Pancreas (tissue), 10 donors: Measurements from ENCODE around the gene ATP8A2. TPM values are rescaled to one million over a fixed set of nuclear protein-coding genes. Genes with fewer than 3 reads are reported as not detected.
A peak's percentile ranks its signal among the peaks of the same experiment; 100 is the strongest.
"Not testable (repeated sequence)": the region's sequence is repeated elsewhere in the genome, so short reads cannot be mapped to it uniquely, and the experiment has no call there.

Experiments
- ATAC-seq, 4 donors: fragments of 200-7000 bp; cut with Tn5 transposase; one replicate each; pipeline versions ENCODE4 v1.8.0 to v1.9.1; 2020; ENCODE audit warnings: mild to moderate bottlenecking in 4 of 4, moderate library complexity in 4 of 4
- DNase-seq, 6 donors: peaks; one replicate each; pipeline ENCODE4 v3.0.0-alpha.2; 2020
- FAIRE-seq: peaks from 2 replicates; lab custom pipeline; 2012; peaks lifted over from hg19 to GRCh38; lab: Jason Lieb, UNC
- H3K27ac ChIP-seq, 4 donors: fragments of 200-600 bp; sonication (generic); 1 replicate in 3 of 4; 2 replicates in 1 of 4; pipeline versions ENCODE4 v1.5.0 to v1.8.0; 2020
- H3K27me3 ChIP-seq, 4 donors: fragments of 200-600 bp; one replicate each; pipeline ENCODE4 v1.8.0; 2021
- H3K36me3 ChIP-seq, 3 donors: fragments of 200-600 bp; sonication (generic) in 1 of 3; one replicate each; pipeline versions ENCODE4 v1.5.0 to v1.8.0; 2020 to 2021
- H3K4me1 ChIP-seq, 3 donors: fragments of 200-600 bp; one replicate each; pipeline ENCODE4 v1.8.0; 2021
- H3K4me3 ChIP-seq, 4 donors: fragments of 200-600 bp; sonication (generic) in 2 of 4; one replicate each; pipeline versions ENCODE4 v1.5.0 to v1.8.0; 2020 to 2021
- H3K9me3 ChIP-seq, 4 donors: fragments of 200-600 bp; one replicate each; pipeline ENCODE4 v1.8.0; 2021
- WGBS, 2 donors: extraction: QIAGEN DNeasy Blood & Tissue Kit; methylation state at CpG; one replicate each; pipeline ENCODE4 v1.1.7; 2013; 5-methylcytosine and 5-hydroxymethylcytosine counted together
- intact Hi-C, 3 donors: fragments of 100-400 bp; cut with DNase I; formaldehyde crosslinking; loops; one replicate each; pipeline versions ENCODE4 v1.11.1 to v1.14.2; 2022
- polyA plus RNA-seq, 2 donors: library from polyadenylated mRNA; stranded (reverse); fragments of 200-250 nt; gene quantifications; one replicate each; pipeline ENCODE4 v1.2.3, GENCODE V29; 2013
- total RNA-seq, 6 donors: library from RNA; stranded (reverse); fragmentation: NEBNext Ultra II Directional in 4 of 6; extraction: Animal tissue kit (Norgen Biotek cat#: 25700) in 4 of 6; gene quantifications; one replicate each; pipeline versions ENCODE4 v1.2.1 to v1.2.4, GENCODE V29; 2021 to 2023
- TF ChIP-seq, protein P1 (sequence below), 4 donors: fragments of 200-600 bp; sonication (generic) in 3 of 4; IDR thresholded peaks; one replicate each; pipeline versions ENCODE4 v1.5.0 to v1.8.0; 2021; ENCODE audit warnings: antibody characterized with exemption in 4 of 4
- donor health status: healthy with polysubstance abuse.
- donor health status: DM: no; HTN: no; CAD: no; lungs with moderate emphysema.
- donor health status: DM: no; HTN: no; CAD: no.
- donor health status: control.
- donor health status: control.
- donor health status: Bipolar disorder and iron deficiency.
- donor health status: DM: yes; HTN: yes; CAD: no.
- donor health status: DM: no; HTN: no; CAD: no.
- donor health status: DM: no; HTN: no; CAD: no.
- donor health status: DM: yes; HTN: yes; CAD: no.

The ATP8A2 gene
- total and polyA plus RNA-seq, 8 donors, result 0.04 to 0.28 (median 0.14) TPM

- intact Hi-C loops, result loop anchor here (5.0 to 10.0 kb wide), 4 partner anchors 495 to 1125 kb away; no protein-coding TSS in a partner anchor
- WGBS, 2 donors, result 66 to 76% methylated on average over 14 of the region's 14 CpGs
- H3K27me3 ChIP-seq, result peaks cover 0 to 3% (median 0%) of the 10 kb centered on the region in 4 donors
- H3K4me3 ChIP-seq, result no peak overlapping the region
- no peaks in the 10 kb centered on the region for H3K4me1 ChIP-seq
- TF ChIP-seq, protein P1, sequence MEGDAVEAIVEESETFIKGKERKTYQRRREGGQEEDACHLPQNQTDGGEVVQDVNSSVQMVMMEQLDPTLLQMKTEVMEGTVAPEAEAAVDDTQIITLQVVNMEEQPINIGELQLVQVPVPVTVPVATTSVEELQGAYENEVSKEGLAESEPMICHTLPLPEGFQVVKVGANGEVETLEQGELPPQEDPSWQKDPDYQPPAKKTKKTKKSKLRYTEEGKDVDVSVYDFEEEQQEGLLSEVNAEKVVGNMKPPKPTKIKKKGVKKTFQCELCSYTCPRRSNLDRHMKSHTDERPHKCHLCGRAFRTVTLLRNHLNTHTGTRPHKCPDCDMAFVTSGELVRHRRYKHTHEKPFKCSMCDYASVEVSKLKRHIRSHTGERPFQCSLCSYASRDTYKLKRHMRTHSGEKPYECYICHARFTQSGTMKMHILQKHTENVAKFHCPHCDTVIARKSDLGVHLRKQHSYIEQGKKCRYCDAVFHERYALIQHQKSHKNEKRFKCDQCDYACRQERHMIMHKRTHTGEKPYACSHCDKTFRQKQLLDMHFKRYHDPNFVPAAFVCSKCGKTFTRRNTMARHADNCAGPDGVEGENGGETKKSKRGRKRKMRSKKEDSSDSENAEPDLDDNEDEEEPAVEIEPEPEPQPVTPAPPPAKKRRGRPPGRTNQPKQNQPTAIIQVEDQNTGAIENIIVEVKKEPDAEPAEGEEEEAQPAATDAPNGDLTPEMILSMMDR (IDR thresholded peaks at IDR 0.05), result no peak
- no peaks in the 10 kb centered on the region for H3K9me3 ChIP-seq
- H3K36me3 ChIP-seq, result no peaks in the 10 kb centered on the region
- DNase-seq (no peak), FAIRE-seq (no peak), ATAC-seq (no peak)
- no peak overlapping the region for H3K27ac ChIP-seq
These were observed 198.4 kb downstream of the ATP8A2 start for GRCh38 chr13:25570185-25570584.

- peaks cover 0 to 3% (median 0%) of the 10 kb centered on the region in 4 donors for H3K27me3 ChIP-seq
- FAIRE-seq (no peak), ATAC-seq (no peak), DNase-seq (no peak)
- no peaks in the 10 kb centered on the region for H3K36me3 ChIP-seq
- intact Hi-C loops, result loop anchor here (5.0 to 10.0 kb wide), 4 partner anchors 494 to 1124 kb away; no protein-coding TSS in a partner anchor
- H3K27ac ChIP-seq, result no peak overlapping the region
- no peaks in the 10 kb centered on the region for H3K4me1 ChIP-seq
- TF ChIP-seq, protein P1 (IDR thresholded peaks at IDR 0.05), result no peak
- H3K9me3 ChIP-seq, result no peaks in the 10 kb centered on the region
- 72 to 77% methylated on average over 2 of the region's 2 CpGs for WGBS, 2 donors
- H3K4me3 ChIP-seq, result no peak overlapping the region
These were observed 199.5 kb downstream of the ATP8A2 start for GRCh38 chr13:25571237-25571636.

- not testable (repeated sequence) for H3K4me3 ChIP-seq, H3K4me1 ChIP-seq, H3K9me3 ChIP-seq, H3K27ac ChIP-seq, ATAC-seq, H3K36me3 ChIP-seq, DNase-seq, H3K27me3 ChIP-seq, FAIRE-seq
- intact Hi-C loops, result loop anchor here (5.0 to 10.0 kb wide), 4 partner anchors 493 to 1123 kb away; no protein-coding TSS in a partner anchor
- WGBS, 2 donors, result 49 to 71% methylated on average over 8 of the region's 8 CpGs
These were observed 200.4 kb downstream of the ATP8A2 start for GRCh38 chr13:25572171-25572570.

DNA sequence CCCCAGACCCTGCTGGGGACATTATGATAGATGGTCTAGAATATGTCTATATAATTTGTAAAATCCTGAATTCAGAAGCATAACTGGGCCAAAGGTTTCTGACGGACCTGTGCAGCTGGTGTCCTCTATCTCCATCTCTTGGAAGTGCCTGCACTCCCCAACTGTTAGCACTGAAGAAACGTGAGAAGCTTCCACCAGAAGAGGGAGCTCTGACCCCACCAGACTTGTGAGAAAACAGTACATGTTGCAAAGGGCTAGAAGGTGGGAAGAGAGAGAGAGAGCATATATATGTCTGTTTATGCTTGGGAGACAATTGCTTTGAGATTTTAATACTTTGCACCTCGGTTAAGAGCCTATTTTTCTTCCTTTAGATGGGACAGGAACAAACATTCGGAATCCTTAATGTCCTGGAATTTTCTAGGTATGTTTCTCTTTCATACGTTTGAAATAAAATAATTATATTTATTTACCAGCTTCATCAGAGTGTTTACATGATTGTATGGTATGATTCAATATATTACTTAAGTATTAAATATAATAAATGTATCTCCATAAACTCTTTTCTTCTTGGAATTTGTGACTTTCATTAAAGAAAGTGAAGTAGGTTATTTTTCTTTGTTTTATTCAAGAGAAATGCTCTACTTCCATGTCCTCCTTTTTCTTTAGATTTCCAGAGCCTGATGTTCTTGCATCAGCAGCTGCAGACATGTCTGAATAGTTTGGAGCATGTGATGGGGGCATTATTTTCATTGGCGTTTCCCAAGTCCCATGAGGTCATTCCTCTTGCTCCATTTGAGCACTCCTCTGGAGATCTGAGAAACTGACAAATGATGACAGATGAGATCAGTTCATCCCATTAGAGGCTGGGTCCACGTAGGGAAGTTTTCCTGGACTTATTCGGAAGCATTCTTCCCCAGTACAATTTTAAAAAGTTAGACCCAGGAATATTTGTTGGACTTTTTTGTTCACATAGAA is 202.9 kb downstream of the ATP8A2 start:
- DNase-seq (peak in 4 of 6 donors; percentile 56 to 84 (median 68)), FAIRE-seq (peak; percentile 29), ATAC-seq (peak; percentile 73 to 97 (median 96))
- WGBS, 2 donors, result 10 to 11% methylated on average over 8 of the region's 8 CpGs
- H3K9me3 ChIP-seq, result no peaks in the 10 kb centered on the region
- H3K27me3 ChIP-seq, result peaks cover 0 to 3% (median 0%) of the 10 kb centered on the region in 4 donors
- H3K4me1 ChIP-seq, result no peaks in the 10 kb centered on the region
- no peak overlapping the region for H3K4me3 ChIP-seq
- no peak overlapping the region for H3K27ac ChIP-seq
- intact Hi-C loops, result loop anchor here (5.0 to 10.0 kb wide), 5 partner anchors 478 to 1120 kb away; partner anchors contain the start of gene SHISA2 (in 1 of the 3)
- TF ChIP-seq, protein P1 (IDR thresholded peaks at IDR 0.05), result peak; percentile 61 to 79 (median 69)
- no peaks in the 10 kb centered on the region for H3K36me3 ChIP-seq

DNA sequence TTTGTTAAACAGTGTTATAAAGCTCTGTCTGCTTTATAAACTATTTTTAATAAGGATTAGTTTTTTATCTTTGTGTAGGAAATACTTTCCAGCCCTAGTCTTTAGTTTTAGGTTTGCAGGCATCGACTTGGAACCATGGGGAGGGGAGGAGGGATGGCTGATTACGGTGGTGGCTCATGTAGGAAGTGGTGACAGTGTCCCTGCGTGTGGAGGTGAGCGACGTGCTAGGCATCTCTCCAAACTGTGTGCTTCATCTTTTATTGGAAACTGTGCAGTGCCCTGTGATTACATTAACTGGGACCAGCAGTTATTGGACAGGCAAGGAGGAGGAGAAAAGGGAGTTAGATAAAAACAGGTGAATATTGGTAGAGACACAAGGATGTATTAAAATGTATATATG is 203.8 kb downstream of the ATP8A2 start:
- H3K36me3 ChIP-seq, result no peaks in the 10 kb centered on the region
- no peaks in the 10 kb centered on the region for H3K9me3 ChIP-seq
- H3K4me1 ChIP-seq, result no peaks in the 10 kb centered on the region
- ATAC-seq (no peak), DNase-seq (no peak), FAIRE-seq (no peak)
- intact Hi-C loops, result loop anchor here (5.0 to 10.0 kb wide), 4 partner anchors 477 to 1119 kb away; partner anchors contain the start of gene SHISA2 (in 1 of the 3)
- no peak overlapping the region for H3K4me3 ChIP-seq
- TF ChIP-seq, protein P1 (IDR thresholded peaks at IDR 0.05), result no peak
- H3K27me3 ChIP-seq, result peaks cover 0 to 3% (median 0%) of the 10 kb centered on the region in 4 donors
- no peak overlapping the region for H3K27ac ChIP-seq
- WGBS, 2 donors, result 29 to 42% methylated on average over 5 of the region's 5 CpGs
